ENCODE data around the gene FAT4. TPM values are rescaled to one million over a fixed set of nuclear protein-coding genes. Genes with fewer than 3 reads are reported as not detected.

The FAT4 gene
- total RNA-seq, 1 experiment from 2014 or later = 11.8 TPM

- ATAC-seq = no peak
- no TSS peak for BruUV-seq (replicated peaks)
- no peaks in the 10 kb centered on the region for H3K27me3 ChIP-seq (ENCODE audit: control insufficient read depth, insufficient read depth, low read length)
- in situ Hi-C loops (cut with HindIII; ENCODE audit: low pct_unique_long_range_greater_than_20kb, low sequenced_read_pairs) = no loop called here
- POLR2A ChIA-PET = no interaction called here
- no peak for TF ChIP-seq POLR2AphosphoS5 (IDR thresholded peaks at IDR 0.05; ENCODE audit: low read depth, low read length)
- TF ChIP-seq CTCF (IDR thresholded peaks at IDR 0.05) = no peak
- TF ChIP-seq TCF7L2 (IDR thresholded peaks at IDR 0.05; ENCODE audit: low read depth, low read length) = no peak
- no peak for TF ChIP-seq REST (IDR thresholded peaks at IDR 0.05; ENCODE audit: insufficient read depth in 1 of 2, low read depth in 2 of 2, low read length in 1 of 2)
- no peak for TF ChIP-seq SIN3A (IDR thresholded peaks at IDR 0.05; ENCODE audit: borderline replicate concordance, insufficient read depth, low read depth, low read length)
- H3K36me3 ChIP-seq (ENCODE audit: control insufficient read depth, insufficient read depth, low read length) = no peaks in the 10 kb centered on the region
- H3K4me3 ChIP-seq (ENCODE audit: low read depth in 2 of 2, low read length in 2 of 2) = no peak overlapping the region
- H3K4me1 ChIP-seq (ENCODE audit: control insufficient read depth, insufficient read depth, low read length) = no peaks in the 10 kb centered on the region
- intact Hi-C loops (cut with micrococcal nuclease; ENCODE audit: unreplicated experiment) = no loop called here
- DNase-seq (ENCODE audit: low read depth, low spot score) = no peak
- CTCF ChIA-PET = no interaction called here
- no peak overlapping the region for H3K27ac ChIP-seq (ENCODE audit: low read length)
- H3K9me3 ChIP-seq (ENCODE audit: control insufficient read depth, insufficient read depth, low read depth, low read length) = no peaks in the 10 kb centered on the region
Observed at GRCh38 chr4:125303821-125304220, 10.9 kb upstream of the FAT4 start.

GRCh38 chr4:125306112-125306511, 8.6 kb upstream of the FAT4 start:
- no TSS peak for BruUV-seq (replicated peaks)
- ChIA-PET CTCF (no interaction called here), POLR2A (no interaction called here)
- intact Hi-C loops (cut with micrococcal nuclease; ENCODE audit: unreplicated experiment) = no loop called here
- DNase-seq (ENCODE audit: low read depth, low spot score) (no peak), ATAC-seq (no peak)
- H3K27me3 ChIP-seq (ENCODE audit: control insufficient read depth, insufficient read depth, low read length) = no peaks in the 10 kb centered on the region
- H3K4me3 ChIP-seq (ENCODE audit: low read depth in 2 of 2, low read length in 2 of 2) = no peak overlapping the region
- in situ Hi-C loops (cut with HindIII; ENCODE audit: low pct_unique_long_range_greater_than_20kb, low sequenced_read_pairs) = no loop called here
- H3K27ac ChIP-seq (ENCODE audit: low read length) = no peak overlapping the region
- TF ChIP-seq REST (IDR thresholded peaks at IDR 0.05; ENCODE audit: insufficient read depth in 1 of 2, low read depth in 2 of 2, low read length in 1 of 2) = no peak
- TF ChIP-seq POLR2AphosphoS5 (IDR thresholded peaks at IDR 0.05; ENCODE audit: low read depth, low read length) = no peak
- TF ChIP-seq SIN3A (IDR thresholded peaks at IDR 0.05; ENCODE audit: borderline replicate concordance, insufficient read depth, low read depth, low read length) = no peak
- TF ChIP-seq TCF7L2 (IDR thresholded peaks at IDR 0.05; ENCODE audit: low read depth, low read length) = no peak
- no peak for TF ChIP-seq CTCF (IDR thresholded peaks at IDR 0.05)
- no peaks in the 10 kb centered on the region for H3K4me1 ChIP-seq (ENCODE audit: control insufficient read depth, insufficient read depth, low read length)
- no peaks in the 10 kb centered on the region for H3K9me3 ChIP-seq (ENCODE audit: control insufficient read depth, insufficient read depth, low read depth, low read length)
- H3K36me3 ChIP-seq (ENCODE audit: control insufficient read depth, insufficient read depth, low read length) = no peaks in the 10 kb centered on the region

All from Panc1 (cell line).